Activated CD4-positive, alpha-beta T cell treated with anti-CD3 and anti-CD28 coated beads, Interleukin-2, Interleukin-4, amounts not matched to agents 100 ng/mL and 50 ng/mL, durations not matched to agents 16 hours and 8 hours (primary cell): ENCODE data around the gene OTOP2.

Source experiments
- DNase-seq: peaks from one replicate; pipeline ENCODE4 v3.0.0-alpha.2; 2020; ENCODE audit warnings: low spot score

The OTOP2 gene

DNA sequence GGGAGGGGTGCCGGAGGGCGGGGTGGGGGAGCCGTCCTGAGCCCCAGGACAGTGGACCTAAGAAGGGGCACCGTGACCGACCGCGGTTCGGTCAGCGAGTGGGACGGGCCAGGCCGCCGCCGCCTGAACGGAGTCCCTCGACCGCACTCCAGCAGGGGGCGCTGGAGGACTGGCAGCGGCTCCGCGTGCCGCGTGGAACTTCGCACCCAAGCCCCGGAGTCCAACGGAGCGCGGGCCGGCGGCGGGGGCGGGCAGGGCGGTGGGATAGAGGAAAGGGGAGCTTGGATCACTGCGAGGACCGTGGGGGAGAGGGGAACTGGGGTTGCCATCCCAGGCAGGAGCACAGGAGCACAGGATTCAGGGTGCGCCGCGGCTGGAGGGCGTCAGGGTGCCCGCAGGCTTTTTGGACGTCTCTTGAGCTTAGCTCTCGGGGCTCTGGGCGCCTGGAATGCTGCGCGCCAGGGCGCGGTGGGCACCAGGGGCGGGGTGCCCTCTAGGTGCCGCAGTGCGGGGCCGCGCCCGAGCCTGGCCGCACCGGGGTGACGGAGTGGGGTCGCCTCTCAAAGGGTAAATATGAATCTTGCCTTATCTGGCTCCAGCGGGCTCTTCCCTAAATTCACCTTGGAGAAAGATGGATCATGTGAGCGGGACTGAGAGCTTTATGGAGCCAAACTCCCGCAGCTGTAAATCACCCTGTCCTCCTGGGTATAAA lies 379 bp upstream of the OTOP2 start:
- peak; percentile 70 for DNase-seq

GRCh38 chr17:74925242-74925641 lies 1.2 kb downstream of the OTOP2 start:
- no peak for DNase-seq

DNA sequence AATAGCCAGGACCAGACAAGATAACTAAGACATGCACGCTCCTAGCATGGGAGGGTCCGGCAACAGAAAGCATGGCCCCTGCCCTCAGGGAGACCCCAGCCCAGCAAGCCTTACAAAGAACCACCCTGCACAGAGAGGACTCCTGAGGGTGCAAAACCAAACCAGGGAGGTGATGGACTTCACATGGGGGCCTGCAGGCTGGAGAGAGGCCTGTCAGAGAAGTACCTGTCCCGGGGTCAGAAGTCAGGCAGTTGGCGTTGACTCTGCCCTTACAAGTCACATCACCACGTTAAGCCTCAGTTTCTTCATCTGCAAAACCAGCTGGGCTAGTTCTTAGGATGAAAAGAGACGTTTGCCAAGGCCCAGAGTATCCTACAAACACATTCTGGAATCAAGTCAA lies 4.7 kb downstream of the OTOP2 start:
- DNase-seq = no peak

DNA sequence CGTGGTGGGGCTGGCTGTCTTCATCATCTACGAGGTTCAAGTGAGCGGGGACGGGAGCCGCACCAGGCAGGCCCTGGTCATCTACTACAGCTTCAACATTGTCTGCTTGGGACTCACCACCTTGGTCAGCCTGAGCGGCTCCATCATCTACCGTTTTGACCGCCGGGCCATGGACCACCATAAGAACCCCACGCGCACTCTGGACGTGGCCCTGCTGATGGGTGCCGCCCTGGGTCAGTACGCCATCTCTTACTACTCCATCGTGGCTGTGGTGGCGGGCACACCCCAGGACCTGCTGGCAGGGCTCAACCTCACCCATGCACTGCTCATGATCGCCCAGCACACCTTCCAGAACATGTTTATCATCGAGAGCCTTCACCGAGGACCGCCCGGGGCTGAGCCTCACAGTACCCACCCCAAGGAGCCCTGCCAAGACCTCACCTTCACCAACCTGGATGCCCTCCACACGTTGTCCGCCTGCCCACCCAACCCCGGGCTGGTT lies 6.5 kb downstream of the OTOP2 start:
- no peak for DNase-seq

DNA sequence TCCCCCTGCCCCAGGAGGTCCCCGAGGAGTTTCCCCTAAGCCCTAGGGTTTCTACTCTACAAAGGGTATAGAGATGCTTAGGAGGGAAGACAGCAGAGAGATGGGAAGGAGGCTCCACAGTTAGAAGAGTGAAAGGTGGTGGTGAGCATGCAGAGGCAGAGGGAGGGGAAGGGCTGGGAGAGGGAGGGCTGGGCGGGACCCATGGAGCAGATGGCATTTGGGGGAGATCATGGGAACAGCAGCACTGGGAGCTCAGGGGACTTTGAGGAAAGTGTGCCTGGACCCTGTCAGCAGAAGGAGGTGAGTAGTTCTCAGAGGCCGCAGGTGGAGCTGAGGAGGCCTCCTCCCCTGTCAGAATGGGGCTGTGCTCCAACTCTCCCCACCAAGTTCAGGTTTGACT lies 11.0 kb downstream of the OTOP2 start:
- DNase-seq = no peak

DNA sequence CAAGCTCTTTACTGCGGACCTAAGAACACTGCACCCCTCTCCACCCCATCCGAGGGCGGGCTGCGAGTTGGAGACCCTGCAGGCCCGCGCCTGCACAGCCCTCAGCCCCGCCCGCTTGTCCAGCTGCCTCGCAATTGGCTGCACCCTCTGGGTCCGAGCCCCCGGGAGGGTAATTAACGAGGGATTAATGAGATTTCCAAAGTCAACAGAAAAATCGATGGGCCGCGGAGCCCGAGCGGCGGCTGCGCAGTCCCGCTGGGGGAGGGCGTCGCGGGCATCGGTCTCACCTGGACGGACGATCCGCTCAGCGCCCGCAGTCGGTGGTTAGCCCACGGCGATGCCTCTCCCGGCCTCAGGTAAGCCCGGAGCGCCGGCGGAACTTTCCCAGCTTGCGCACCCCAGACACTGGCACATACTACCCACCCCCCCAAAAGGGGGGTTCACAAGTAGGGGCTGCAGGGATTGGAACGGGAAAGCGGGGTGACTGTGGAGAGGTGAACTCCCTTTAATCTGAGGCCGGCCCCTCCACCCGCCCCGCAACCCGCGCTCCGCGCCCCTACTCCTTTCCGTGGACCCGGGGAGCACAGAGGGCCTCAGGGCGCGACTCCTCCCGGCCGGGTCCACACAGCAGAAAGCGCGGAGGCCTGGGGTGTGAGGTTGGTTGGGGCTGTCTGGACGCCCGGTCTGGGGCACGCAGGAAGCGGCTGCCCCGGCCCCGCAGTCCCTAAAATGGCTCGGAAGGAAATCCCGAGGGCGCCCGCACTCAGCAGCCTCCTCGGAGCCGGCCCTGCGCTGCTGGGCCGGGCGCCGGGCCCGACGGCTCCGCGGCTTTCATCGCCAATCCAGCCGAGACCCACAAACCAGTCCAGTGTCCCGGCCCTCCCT lies 11.8 kb downstream of the OTOP2 start, which contains the start of gene OTOP3:
OTOP3 (plus strand) TSS at position 314 of the 885 bp plus-strand sequence; CDS start at position 338, 24 bp downstream.
- DNase-seq = no peak

DNA sequence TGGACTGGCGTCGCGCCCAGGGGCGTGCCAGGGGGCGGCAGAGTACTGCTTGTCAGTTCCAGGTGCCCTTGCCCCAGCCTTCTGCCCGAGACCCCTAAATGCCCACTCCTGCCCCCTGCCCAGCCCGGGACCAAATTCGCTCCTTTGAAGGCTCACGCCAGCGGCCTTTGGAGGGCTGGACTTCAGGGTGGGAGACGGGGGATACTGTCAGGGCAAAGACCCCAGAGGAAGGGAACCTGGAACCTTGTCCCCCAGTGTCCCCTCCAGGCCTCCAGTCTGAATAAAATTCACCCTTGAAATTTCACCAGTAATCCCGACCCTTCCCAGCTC lies 12.4 kb downstream of the OTOP2 start:
- no peak for DNase-seq

DNA sequence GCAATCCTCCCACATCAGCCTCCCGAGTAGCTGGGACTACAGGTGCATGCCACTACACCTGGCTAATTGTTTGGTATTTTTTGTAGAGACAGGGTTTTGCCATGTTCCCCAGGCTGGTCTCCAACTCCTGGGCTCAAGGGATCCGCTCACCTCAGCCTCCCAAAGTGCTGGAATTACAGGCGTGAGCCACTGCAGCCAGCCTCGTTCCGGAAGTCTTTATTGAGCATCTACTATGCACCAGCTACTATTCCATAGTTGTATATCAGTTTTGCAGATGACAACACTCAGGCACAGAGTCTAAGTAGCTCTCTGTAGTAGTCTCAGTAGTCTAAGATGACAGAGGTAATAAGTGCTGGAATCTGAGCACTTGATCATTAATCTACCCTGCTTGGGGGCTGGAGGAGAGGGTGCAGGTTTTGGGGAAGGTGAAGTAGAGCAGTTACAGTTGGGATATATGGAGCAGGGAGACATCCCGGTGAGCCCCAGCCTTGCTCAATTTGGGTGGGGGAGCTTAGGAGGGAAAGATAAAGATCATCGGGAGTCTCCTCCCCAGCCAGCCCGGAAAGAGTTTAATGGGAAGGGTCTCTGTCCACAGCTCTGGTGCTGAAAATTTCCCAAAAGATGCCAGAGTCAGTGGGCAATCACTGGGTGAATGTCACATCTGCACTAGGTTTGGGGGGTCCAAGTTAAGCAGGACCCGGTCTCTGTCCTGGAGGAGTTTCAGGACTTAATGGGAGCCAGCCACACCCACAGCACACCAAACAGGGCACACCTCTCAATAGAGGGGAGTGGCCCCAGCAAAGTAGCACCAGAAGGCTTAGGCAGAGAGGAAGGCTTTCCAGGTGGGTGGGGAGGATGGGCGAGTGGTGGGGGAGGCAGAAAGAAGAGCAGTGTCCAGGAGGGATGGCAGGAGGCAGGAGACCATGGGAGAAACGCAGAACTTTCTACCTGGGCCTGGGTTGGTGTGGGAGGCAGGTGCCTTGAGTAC lies 13.3 kb downstream of the OTOP2 start:
- no peak for DNase-seq

GRCh38 chr17:74938194-74938950 lies 14.3 kb downstream of the OTOP2 start:
- DNase-seq = no peak

GRCh38 chr17:74939534-74939933 lies 15.5 kb downstream of the OTOP2 start:
- DNase-seq = no peak

GRCh38 chr17:74941128-74941725 lies 17.2 kb downstream of the OTOP2 start:
- DNase-seq = no peak

DNA sequence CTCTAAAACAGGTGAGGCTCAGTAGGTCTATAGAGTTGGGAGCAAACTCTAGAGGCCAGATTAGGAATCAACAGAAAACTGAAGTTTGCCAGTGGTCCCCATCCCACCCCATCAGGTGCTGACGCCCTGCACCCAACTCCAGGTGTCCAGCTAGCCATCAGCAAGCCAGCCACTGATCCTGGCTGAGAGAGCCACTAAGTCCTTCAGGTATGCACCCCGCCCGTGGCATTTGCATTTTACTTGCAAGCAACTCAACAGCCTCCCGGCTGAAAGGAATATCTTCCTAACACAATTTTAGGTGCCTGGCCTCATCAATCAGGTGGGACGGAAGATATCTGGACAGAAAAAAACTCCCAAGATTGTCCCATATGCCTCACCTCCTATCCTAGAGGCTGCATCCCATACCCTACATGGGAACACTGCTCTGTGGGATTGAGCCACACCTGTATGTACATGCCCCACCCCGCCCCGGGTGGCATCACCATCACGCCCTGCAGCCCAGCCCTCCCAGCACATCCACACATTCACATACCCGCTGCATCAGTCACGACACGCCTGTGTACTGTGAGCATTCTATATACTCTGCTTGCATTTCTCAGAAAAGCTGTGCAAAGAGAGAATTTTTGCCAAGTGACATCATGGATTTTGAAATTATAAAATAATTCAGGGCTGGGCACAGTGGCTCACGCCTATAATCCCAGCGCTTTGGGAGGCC lies 19.9 kb downstream of the OTOP2 start:
- DNase-seq = no peak

- no peak for DNase-seq
Measured at GRCh38 chr17:74945543-74945942, 21.5 kb downstream of the OTOP2 start.

DNA sequence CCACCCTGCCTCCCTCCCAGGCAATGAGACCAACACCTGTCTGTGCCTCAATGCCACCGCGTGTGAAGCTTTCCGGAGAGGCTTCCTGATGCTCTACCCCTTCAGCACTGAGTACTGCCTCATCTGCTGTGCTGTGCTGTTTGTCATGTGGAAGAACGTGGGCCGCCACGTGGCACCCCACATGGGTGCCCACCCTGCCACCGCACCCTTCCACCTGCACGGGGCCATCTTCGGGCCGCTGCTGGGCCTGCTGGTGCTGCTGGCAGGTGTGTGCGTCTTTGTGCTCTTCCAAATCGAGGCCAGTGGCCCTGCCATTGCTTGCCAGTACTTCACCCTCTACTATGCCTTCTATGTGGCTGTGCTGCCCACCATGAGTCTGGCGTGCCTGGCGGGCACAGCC lies 22.6 kb downstream of the OTOP2 start:
- DNase-seq = no peak

DNA sequence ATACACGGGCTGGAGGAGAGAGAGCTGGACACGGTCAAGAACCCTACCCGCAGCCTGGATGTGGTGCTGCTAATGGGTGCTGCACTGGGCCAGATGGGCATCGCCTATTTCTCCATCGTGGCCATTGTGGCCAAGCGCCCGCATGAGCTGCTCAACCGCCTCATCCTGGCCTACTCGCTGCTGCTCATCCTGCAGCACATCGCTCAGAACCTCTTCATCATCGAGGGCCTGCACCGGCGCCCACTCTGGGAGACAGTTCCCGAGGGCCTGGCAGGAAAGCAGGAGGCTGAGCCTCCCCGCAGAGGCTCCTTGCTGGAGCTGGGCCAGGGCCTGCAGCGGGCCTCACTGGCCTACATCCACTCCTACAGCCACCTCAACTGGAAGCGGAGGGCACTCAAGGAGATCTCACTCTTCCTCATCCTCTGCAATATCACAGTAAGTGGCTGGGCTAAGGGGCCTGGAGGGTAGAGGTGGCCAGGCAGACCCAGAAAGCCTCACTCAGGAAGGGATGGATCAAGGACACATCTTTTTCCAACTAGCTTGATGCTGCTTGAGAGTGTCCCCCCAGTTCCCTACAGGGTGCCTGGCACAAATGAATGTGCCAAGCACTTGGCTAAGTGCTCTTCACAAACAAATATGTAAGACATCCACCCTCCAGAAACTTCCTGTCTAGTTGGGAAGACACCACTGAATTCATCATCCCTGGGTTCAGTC lies 23.1 kb downstream of the OTOP2 start:
- DNase-seq = no peak

DNA sequence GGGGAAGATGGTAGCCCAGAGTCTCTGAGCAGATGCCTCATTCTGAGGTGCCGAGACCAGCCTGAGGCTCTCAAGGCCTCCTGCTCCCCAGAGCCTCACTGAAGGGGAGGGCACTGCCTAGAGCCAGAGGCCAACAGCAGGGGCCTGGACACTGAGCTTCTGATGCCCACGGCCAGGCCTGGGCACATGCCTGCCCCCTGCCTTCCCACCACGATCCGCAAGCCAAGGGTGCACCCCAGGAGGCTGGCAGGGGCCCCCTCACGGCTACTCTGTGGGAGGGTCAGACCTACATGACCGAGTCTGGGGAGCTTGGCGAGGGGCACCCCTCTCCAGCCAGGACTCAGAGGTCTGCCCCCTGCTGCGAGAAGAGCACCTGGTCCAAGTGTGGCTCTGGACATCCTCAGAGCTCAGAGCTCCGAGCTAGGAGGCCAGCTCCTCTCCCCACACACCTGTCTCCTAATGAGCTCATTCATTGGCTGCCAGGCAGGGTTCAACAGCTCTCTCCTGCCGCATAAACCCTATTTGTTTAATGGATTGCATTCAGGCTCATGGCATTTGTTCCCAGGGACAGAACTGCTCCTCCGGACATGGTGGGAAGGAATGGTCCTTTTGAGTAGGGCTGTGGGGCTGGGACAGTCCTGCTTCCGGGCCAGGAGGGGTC lies 25.5 kb downstream of the OTOP2 start:
- no peak for DNase-seq

DNA sequence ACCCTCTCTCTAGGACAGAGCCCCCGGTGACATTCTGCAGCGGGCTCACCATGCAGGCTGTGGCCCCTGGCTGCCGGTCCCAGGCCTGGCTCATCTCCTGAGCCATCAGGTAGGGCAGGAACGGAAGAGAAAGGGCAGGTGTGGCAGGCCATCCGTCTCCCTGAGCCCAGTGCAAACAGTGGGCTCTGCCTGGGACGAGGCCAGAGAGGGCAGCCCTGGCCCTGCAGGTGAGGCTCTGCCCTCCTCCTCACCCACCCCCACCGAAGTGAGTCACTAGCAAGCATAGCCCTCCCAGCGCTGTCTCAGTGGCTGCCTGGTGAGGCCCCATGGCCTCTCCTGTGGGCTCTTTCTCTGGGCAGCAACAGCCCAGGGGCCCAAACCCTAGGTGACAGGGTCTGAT lies 26.1 kb downstream of the OTOP2 start:
- DNase-seq = no peak

DNA sequence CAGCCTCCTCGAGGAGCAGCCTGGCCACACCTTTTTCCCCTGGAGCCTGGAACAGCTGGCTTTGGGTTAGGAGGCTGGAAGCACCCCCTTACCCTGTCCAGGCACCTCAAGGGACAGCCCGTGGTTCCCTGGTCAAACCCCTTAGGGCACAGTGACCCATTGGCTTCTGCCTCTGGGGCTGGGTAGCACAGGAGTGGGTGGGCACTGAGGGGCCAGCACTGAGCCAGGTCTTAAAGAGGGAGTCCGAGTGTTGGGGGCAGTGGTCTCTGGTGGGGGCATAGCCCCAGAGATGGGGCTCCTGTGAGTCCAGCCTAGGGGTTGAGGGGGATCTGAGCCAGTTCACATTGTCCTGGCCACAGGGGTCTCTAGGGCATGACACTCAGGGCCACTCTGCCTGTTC lies 27.0 kb downstream of the OTOP2 start:
- no peak for DNase-seq
